ENCODE results near the gene RNGTT. TPM values are rescaled to one million over a fixed set of nuclear protein-coding genes. Genes with fewer than 3 reads are reported as not detected.

The RNGTT gene
- total RNA-seq, 3 donors from 2014 or later: 9.1 to 30.3 (median 22.6) TPM

- no peak for DNase-seq (ENCODE audit: low spot score in 2 of 2)
- H3K4me3 ChIP-seq: no peak overlapping the region
- H3K36me3 ChIP-seq: no peaks in the 10 kb centered on the region
- H3K27me3 ChIP-seq: no peaks in the 10 kb centered on the region
- intact Hi-C loops (cut with DNase I; ENCODE audit: low total_unique reads): no loop called here
- H3K9me3 ChIP-seq: no peaks in the 10 kb centered on the region
- no peak overlapping the region for H3K27ac ChIP-seq
- TF ChIP-seq, protein P1, sequence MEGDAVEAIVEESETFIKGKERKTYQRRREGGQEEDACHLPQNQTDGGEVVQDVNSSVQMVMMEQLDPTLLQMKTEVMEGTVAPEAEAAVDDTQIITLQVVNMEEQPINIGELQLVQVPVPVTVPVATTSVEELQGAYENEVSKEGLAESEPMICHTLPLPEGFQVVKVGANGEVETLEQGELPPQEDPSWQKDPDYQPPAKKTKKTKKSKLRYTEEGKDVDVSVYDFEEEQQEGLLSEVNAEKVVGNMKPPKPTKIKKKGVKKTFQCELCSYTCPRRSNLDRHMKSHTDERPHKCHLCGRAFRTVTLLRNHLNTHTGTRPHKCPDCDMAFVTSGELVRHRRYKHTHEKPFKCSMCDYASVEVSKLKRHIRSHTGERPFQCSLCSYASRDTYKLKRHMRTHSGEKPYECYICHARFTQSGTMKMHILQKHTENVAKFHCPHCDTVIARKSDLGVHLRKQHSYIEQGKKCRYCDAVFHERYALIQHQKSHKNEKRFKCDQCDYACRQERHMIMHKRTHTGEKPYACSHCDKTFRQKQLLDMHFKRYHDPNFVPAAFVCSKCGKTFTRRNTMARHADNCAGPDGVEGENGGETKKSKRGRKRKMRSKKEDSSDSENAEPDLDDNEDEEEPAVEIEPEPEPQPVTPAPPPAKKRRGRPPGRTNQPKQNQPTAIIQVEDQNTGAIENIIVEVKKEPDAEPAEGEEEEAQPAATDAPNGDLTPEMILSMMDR (IDR thresholded peaks at IDR 0.05): no peak
- TF ChIP-seq POLR2AphosphoS5 (IDR thresholded peaks at IDR 0.05) (no peak), POLR2A (IDR thresholded peaks at IDR 0.05) (no peak)
- no peaks in the 10 kb centered on the region for H3K4me1 ChIP-seq
Measured at GRCh38 chr6:88626460-88626859, 337.0 kb downstream of the RNGTT start.

DNA sequence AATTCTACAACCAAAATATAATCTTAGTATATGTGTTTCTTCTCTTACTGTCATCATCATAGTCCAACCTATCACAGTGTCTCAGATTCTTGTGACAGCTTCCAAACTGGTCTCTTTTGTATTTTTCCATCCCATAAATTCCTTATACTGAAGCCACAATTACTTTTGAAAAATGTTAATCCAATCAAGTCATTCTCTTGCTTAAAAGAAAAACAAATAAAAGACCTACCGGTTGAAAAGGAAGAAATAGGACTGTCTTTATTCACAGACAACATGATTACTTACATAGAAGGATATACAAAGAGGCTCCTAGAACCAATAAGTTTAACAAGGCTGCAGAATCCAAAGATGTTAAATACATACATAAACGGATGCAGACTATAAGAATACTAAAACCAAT is 339.9 kb downstream of the RNGTT start:
- no peak for DNase-seq (ENCODE audit: low spot score in 2 of 2)
- Histone ChIP-seq H3K36me3 (no peaks in the 10 kb centered on the region), H3K27ac (no peak overlapping the region), H3K9me3 (no peaks in the 10 kb centered on the region), H3K27me3 (no peaks in the 10 kb centered on the region), H3K4me1 (no peaks in the 10 kb centered on the region), H3K4me3 (no peak overlapping the region)
- TF ChIP-seq POLR2AphosphoS5 (IDR thresholded peaks at IDR 0.05) (no peak), POLR2A (IDR thresholded peaks at IDR 0.05) (no peak)
- TF ChIP-seq, protein P1 (IDR thresholded peaks at IDR 0.05): no peak
- intact Hi-C loops (cut with DNase I; ENCODE audit: low total_unique reads): no loop called here

DNA sequence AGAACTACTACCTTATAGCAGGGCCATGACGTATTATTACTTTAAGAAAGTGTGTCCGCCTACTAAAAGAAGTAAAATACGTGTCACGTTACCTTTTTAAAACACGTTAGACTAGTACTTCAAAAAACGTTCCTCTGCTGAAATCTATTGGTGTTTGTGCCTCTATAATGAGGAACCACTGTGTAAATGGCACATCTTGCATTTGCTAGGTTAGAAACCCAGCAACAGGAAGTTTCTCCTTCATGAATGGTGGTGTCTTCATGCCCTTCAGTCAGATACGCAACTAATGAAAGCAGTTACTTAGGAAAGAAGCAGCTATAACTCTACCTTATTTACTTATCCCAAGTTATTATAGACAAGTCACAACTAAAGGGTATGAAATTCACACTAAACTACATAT is 343.5 kb downstream of the RNGTT start:
- no peak for DNase-seq (ENCODE audit: low spot score in 2 of 2)
- intact Hi-C loops (cut with DNase I; ENCODE audit: low total_unique reads): no loop called here

GRCh38 chr6:88616380-88616779 is 347.0 kb downstream of the RNGTT start:
- no peak overlapping the region for H3K4me3 ChIP-seq
- TF ChIP-seq POLR2A (IDR thresholded peaks at IDR 0.05): no peak
- TF ChIP-seq, protein P1 (IDR thresholded peaks at IDR 0.05): no peak
- no peak for TF ChIP-seq POLR2AphosphoS5 (IDR thresholded peaks at IDR 0.05)
- no peak overlapping the region for H3K27ac ChIP-seq
- intact Hi-C loops (cut with DNase I; ENCODE audit: low total_unique reads): no loop called here
- no peaks in the 10 kb centered on the region for H3K4me1 ChIP-seq
- DNase-seq (ENCODE audit: low spot score in 2 of 2): no peak
- no peaks in the 10 kb centered on the region for H3K36me3 ChIP-seq
- H3K9me3 ChIP-seq: no peaks in the 10 kb centered on the region
- H3K27me3 ChIP-seq: no peaks in the 10 kb centered on the region

More for the DNA sequence above, 343.5 kb downstream of the RNGTT start:
- no peak for TF ChIP-seq POLR2AphosphoS5 (IDR thresholded peaks at IDR 0.05)
- TF ChIP-seq, protein P1 (IDR thresholded peaks at IDR 0.05): no peak
- Histone ChIP-seq H3K4me1 (no peaks in the 10 kb centered on the region), H3K4me3 (no peak overlapping the region), H3K36me3 (no peaks in the 10 kb centered on the region), H3K27ac (no peak overlapping the region), H3K9me3 (no peaks in the 10 kb centered on the region), H3K27me3 (no peaks in the 10 kb centered on the region)

- Histone ChIP-seq H3K27ac (no peak overlapping the region), H3K9me3 (no peaks in the 10 kb centered on the region), H3K4me1 (no peaks in the 10 kb centered on the region), H3K4me3 (no peak overlapping the region), H3K27me3 (no peaks in the 10 kb centered on the region), H3K36me3 (no peaks in the 10 kb centered on the region)
- no peak for DNase-seq (ENCODE audit: low spot score in 2 of 2)
- TF ChIP-seq, protein P1 (IDR thresholded peaks at IDR 0.05): no peak
- intact Hi-C loops (cut with DNase I; ENCODE audit: low total_unique reads): no loop called here
Measured at GRCh38 chr6:88614316-88614877, 349.0 kb downstream of the RNGTT start.
